Placental epithelial cell (primary cell): ENCODE data around the gene NRCAM. TPM values are rescaled to one million over a fixed set of nuclear protein-coding genes. Genes with fewer than 3 reads are reported as not detected.

ENCODE experiments used
- total RNA-seq: library from RNA; depleted of rRNA; stranded (reverse); fragments of >200 nt; gene quantifications from 2 replicates; pipeline ENCODE4 v1.2.3, GENCODE V29; 2012

Gene NRCAM
- 14.6 and 37.7 TPM in 2 replicates for total RNA-seq

GRCh38 chr7:108455998-108456677 lies at the start of gene NRCAM:
NRCAM (minus strand) TSS chr7:108456436; CDS start chr7:108240064, 216,372 bp downstream.

GRCh38 chr7:108130261-108130660 lies 326.0 kb downstream of the NRCAM start, which contains the start of gene LAMB4:
LAMB4 (minus strand) TSS chr7:108130361; CDS start chr7:108123164, 7,197 bp downstream.

Other genes starting within 250 kb of the NRCAM start
- 22.4 and 30.6 TPM in 2 replicates for gene PNPLA8, start 69.7 kb upstream of the NRCAM start, total RNA-seq
- 18.1 and 21.5 TPM in 2 replicates for gene THAP5, start 113.3 kb upstream of the NRCAM start, total RNA-seq
- 25.5 and 35.9 TPM in 2 replicates for gene DNAJB9, start 113.4 kb upstream of the NRCAM start, total RNA-seq